SK-N-SH treated with all-trans-retinoic acid at 6 μM for 48 hours (cell line): Measurements from ENCODE around the gene STARD13.

Source experiments
- ARNTL ChIP-seq: fragments of 450-650 bp; formaldehyde crosslinking; IDR thresholded peaks from 2 replicates; pipeline ENCODE4 v1.5.0; 2020; ENCODE audit warnings: low read depth, mild to moderate bottlenecking, moderate library complexity, borderline replicate concordance
- CREB5 ChIP-seq: fragments of 250-450 bp; sonication (Bioruptor Pico); IDR thresholded peaks from 2 replicates; pipeline ENCODE4 v1.5.1; 2020; ENCODE audit warnings: low read depth, mild to moderate bottlenecking, moderate library complexity
- CSDC2 ChIP-seq: fragments of 250-450 bp; sonication (Bioruptor Pico); IDR thresholded peaks from 2 replicates; pipeline ENCODE4 v1.5.0; 2020; ENCODE audit warnings: mild to moderate bottlenecking, moderate library complexity
- GLIS3 ChIP-seq: fragments of 250-450 bp; sonication (Bioruptor Pico); IDR thresholded peaks from 2 replicates; pipeline ENCODE4 v1.5.0; 2020; ENCODE audit warnings: mild to moderate bottlenecking, moderate library complexity
- ISL1 ChIP-seq: fragments of 250-450 bp; sonication (Bioruptor Pico); IDR thresholded peaks from 2 replicates; pipeline ENCODE4 v2.1.2; 2022; ENCODE audit warnings: mild to moderate bottlenecking, moderate library complexity
- PATZ1 ChIP-seq: fragments of 250-450 bp; sonication (Bioruptor Pico); IDR thresholded peaks from 2 replicates; pipeline ENCODE4 v1.8.0; 2020; ENCODE audit warnings: mild to moderate bottlenecking, moderate library complexity, borderline replicate concordance
- PPARA ChIP-seq: fragments of 250-450 bp; sonication (Bioruptor Pico); IDR thresholded peaks from 2 replicates; pipeline ENCODE4 v1.5.0; 2020; ENCODE audit warnings: mild to moderate bottlenecking, borderline replicate concordance
- RARB ChIP-seq: fragments of 250-450 bp; sonication (Bioruptor Pico); IDR thresholded peaks from 2 replicates; pipeline ENCODE4 v1.8.0; 2021; ENCODE audit warnings: mild to moderate bottlenecking, moderate library complexity
- ZFP3 ChIP-seq: fragments of 250-450 bp; sonication (Bioruptor Pico); IDR thresholded peaks from 2 replicates; pipeline ENCODE4 v1.5.0; 2020; ENCODE audit warnings: mild to moderate bottlenecking, moderate library complexity
- ZNF8 ChIP-seq: fragments of 450-650 bp; formaldehyde crosslinking; IDR thresholded peaks from 2 replicates; pipeline ENCODE4 v1.5.0; 2020; ENCODE audit warnings: mild to moderate bottlenecking, moderate library complexity

GRCh38 chr13:33184112-33184490 lies 101.5 kb downstream of the STARD13 start:
- TF ChIP-seq ARNTL (no peak), ZNF8 (CRISPR knock-in tag) (no peak), RARB (no peak), CSDC2 (CRISPR knock-in tag) (no peak), GLIS3 (CRISPR knock-in tag) (no peak), CREB5 (CRISPR knock-in tag) (no peak), ZFP3 (no peak), PPARA (CRISPR knock-in tag) (no peak), PATZ1 (CRISPR knock-in tag) (no peak), ISL1 (CRISPR knock-in tag) (no peak)
